Fibroblast of lung (primary cell): ENCODE data around the gene WFIKKN1. TPM values are rescaled to one million over a fixed set of nuclear protein-coding genes. Genes with fewer than 3 reads are reported as not detected.

Experiments used
- DNase-seq, 2 donors: peaks; one replicate each; pipeline versions ENCODE4 v3.0.0 to v3.0.0-alpha.2; 2010; ENCODE audit warnings: low read depth in 2 of 2
- H2AFZ ChIP-seq: 2 replicates; pipeline ENCODE4 v1.5.1; 2012; ENCODE audit warnings: low read length, control low read depth, inconsistent platforms
- H3K27ac ChIP-seq: 2 replicates; pipeline ENCODE4 v1.5.1; 2011; ENCODE audit warnings: low read length, control low read depth; ENCODE audit not compliant: insufficient read depth
- H3K27me3 ChIP-seq: 2 replicates; pipeline ENCODE4 v1.5.1; 2011; ENCODE audit warnings: mild to moderate bottlenecking, low read length; ENCODE audit not compliant: control insufficient read depth, insufficient read depth
- H3K36me3 ChIP-seq: 2 replicates; pipeline ENCODE4 v1.5.1; 2011; ENCODE audit warnings: low read length; ENCODE audit not compliant: control insufficient read depth, insufficient read depth
- H3K4me1 ChIP-seq: 2 replicates; pipeline ENCODE4 v1.5.1; 2011; ENCODE audit warnings: low read length; ENCODE audit not compliant: control insufficient read depth, insufficient read depth; ENCODE audit errors: extremely low read depth
- H3K4me2 ChIP-seq: 2 replicates; pipeline ENCODE4 v1.5.1; 2011; ENCODE audit warnings: low read length, control low read depth; ENCODE audit not compliant: insufficient read depth; ENCODE audit errors: extremely low read depth
- H3K4me3 ChIP-seq, 4 experiments: fragments of 200-600 bp in 1 of 4; sonication (generic) in 1 of 4; replicated peaks in 1 of 4; 2 replicates each; pipeline ENCODE4 v1.5.1; 2011 to 2016; ENCODE audit warnings: low read length in 4 of 4, low read depth in 3 of 4, mild to moderate bottlenecking in 3 of 4, control low read depth in 2 of 4, inconsistent platforms in 1 of 4, mixed read lengths in 1 of 4; ENCODE audit not compliant: insufficient read depth in 1 of 4; ENCODE audit errors: control extremely low read depth in 1 of 4
- H3K79me2 ChIP-seq: 2 replicates; pipeline ENCODE4 v1.5.1; 2012; ENCODE audit warnings: mild to moderate bottlenecking, low read length, inconsistent platforms; ENCODE audit not compliant: control insufficient read depth, insufficient read depth
- H3K9ac ChIP-seq: 2 replicates; pipeline ENCODE4 v1.5.1; 2011; ENCODE audit warnings: mild to moderate bottlenecking, low read length, control low read depth; ENCODE audit not compliant: insufficient read depth
- H3K9me3 ChIP-seq: 2 replicates; pipeline ENCODE4 v1.5.1; 2012; ENCODE audit warnings: low read depth, low read length; ENCODE audit not compliant: control insufficient read depth, insufficient read depth
- H4K20me1 ChIP-seq: 2 replicates; pipeline ENCODE4 v1.5.1; 2011; ENCODE audit warnings: low read length; ENCODE audit not compliant: control insufficient read depth, insufficient read depth; ENCODE audit errors: extremely low read depth
- EZH2 ChIP-seq: IDR thresholded peaks from 2 replicates; pipeline ENCODE4 v1.5.1; 2012; ENCODE audit warnings: low read length, control low read depth, mild to moderate bottlenecking; ENCODE audit errors: missing control alignments
- polyA plus RNA-seq, 2 donors: library from polyadenylated mRNA; depleted of rRNA in 1 of 2; stranded (reverse) in 1 of 2; unstranded in 1 of 2; fragments of >200 nt; gene quantifications; 2 replicates each; pipeline ENCODE4 v1.2.1, GENCODE V29; 2011 to 2012; ENCODE audit warnings: missing spikeins in 1 of 2
- total RNA-seq: library from RNA; depleted of rRNA; stranded (reverse); fragments of >200 nt; gene quantifications from 2 replicates; pipeline ENCODE4 v1.2.1, GENCODE V29; 2014
- TF ChIP-seq, protein P1 (sequence below), 2 donors: IDR thresholded peaks in 1 of 2; conservative IDR thresholded peaks in 1 of 2; 1 replicate in 1 of 2; 2 replicates in 1 of 2; pipeline ENCODE4 v1.5.1; 2011 to 2012; ENCODE audit warnings: low read length in 2 of 2, control low read depth in 1 of 2, inconsistent platforms in 1 of 2, low read depth in 1 of 2, mild to moderate bottlenecking in 1 of 2

Gene WFIKKN1
- total and polyA plus RNA-seq, 2 donors (not counting 1 experiment from before 2014, with no cell fraction given): 0.17 TPM; not detected in 1

GRCh38 chr16:609984-610383 lies 20.8 kb upstream of the WFIKKN1 start:
- TF ChIP-seq EZH2: no peak
- TF ChIP-seq, protein P1, sequence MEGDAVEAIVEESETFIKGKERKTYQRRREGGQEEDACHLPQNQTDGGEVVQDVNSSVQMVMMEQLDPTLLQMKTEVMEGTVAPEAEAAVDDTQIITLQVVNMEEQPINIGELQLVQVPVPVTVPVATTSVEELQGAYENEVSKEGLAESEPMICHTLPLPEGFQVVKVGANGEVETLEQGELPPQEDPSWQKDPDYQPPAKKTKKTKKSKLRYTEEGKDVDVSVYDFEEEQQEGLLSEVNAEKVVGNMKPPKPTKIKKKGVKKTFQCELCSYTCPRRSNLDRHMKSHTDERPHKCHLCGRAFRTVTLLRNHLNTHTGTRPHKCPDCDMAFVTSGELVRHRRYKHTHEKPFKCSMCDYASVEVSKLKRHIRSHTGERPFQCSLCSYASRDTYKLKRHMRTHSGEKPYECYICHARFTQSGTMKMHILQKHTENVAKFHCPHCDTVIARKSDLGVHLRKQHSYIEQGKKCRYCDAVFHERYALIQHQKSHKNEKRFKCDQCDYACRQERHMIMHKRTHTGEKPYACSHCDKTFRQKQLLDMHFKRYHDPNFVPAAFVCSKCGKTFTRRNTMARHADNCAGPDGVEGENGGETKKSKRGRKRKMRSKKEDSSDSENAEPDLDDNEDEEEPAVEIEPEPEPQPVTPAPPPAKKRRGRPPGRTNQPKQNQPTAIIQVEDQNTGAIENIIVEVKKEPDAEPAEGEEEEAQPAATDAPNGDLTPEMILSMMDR (conservative IDR thresholded peaks at IDR 0.05 in 1 of 2, IDR thresholded peaks at IDR 0.05 in 1 of 2; ENCODE audit: low read depth in 1 of 2, low read length in 2 of 2): no peak
- H3K4me3 ChIP-seq: no peak overlapping the region
- H3K36me3 ChIP-seq: no peaks in the 10 kb centered on the region

GRCh38 chr16:610513-611381 lies 20.0 kb upstream of the WFIKKN1 start:
- Histone ChIP-seq H3K9ac (no peak overlapping the region), H3K4me3 (no peak overlapping the region), H2AFZ (no peak overlapping the region), H3K27me3 (no peaks in the 10 kb centered on the region), H3K36me3 (no peaks in the 10 kb centered on the region), H3K79me2 (no peaks in the 10 kb centered on the region), H3K4me2 (no peak overlapping the region), H4K20me1 (no peaks in the 10 kb centered on the region), H3K9me3 (no peaks in the 10 kb centered on the region), H3K4me1 (no peaks in the 10 kb centered on the region), H3K27ac (no peak overlapping the region)
- TF ChIP-seq, protein P1 (conservative IDR thresholded peaks at IDR 0.05 in 1 of 2, IDR thresholded peaks at IDR 0.05 in 1 of 2; ENCODE audit: low read depth in 1 of 2, low read length in 2 of 2): peak in 1 of 2 donors; percentile 40
- no peak for TF ChIP-seq EZH2
- peak in 1 of 2 donors; percentile 18 for DNase-seq

More at GRCh38 chr16:609984-610383, 20.8 kb upstream of the WFIKKN1 start:
- Histone ChIP-seq H3K9me3 (no peaks in the 10 kb centered on the region), H3K9ac (no peak overlapping the region), H3K4me1 (no peaks in the 10 kb centered on the region), H2AFZ (no peak overlapping the region), H4K20me1 (no peaks in the 10 kb centered on the region), H3K27ac (no peak overlapping the region), H3K4me2 (no peak overlapping the region), H3K27me3 (no peaks in the 10 kb centered on the region), H3K79me2 (no peaks in the 10 kb centered on the region)
- DNase-seq: no peak

DNA sequence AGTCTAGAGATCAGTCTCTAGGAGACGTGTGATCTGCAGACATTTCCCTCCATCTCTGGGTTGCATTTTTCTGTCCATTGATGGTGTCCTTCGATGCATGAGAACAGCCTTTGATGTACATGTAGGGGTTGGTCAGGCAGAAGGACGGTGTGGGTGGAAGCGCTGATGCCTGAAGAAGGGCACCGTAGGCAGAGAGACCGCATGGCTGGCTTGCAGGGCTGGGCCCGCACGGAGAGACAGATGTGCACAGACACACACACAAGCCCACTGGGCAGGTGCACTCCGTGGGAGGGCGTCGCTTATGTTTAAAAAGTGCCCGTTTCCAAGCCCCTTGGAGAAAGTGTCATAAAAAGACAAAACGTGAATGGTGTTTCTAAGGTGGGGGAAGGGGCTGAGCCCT lies 15.7 kb upstream of the WFIKKN1 start:
- H3K79me2 ChIP-seq: no peaks in the 10 kb centered on the region
- no peaks in the 10 kb centered on the region for H3K36me3 ChIP-seq
- no peaks in the 10 kb centered on the region for H4K20me1 ChIP-seq
- H3K4me3 ChIP-seq: no peak overlapping the region
- no peaks in the 10 kb centered on the region for H3K9me3 ChIP-seq
- no peak overlapping the region for H2AFZ ChIP-seq
- no peaks in the 10 kb centered on the region for H3K4me1 ChIP-seq
- no peak for DNase-seq
- H3K4me2 ChIP-seq: no peak overlapping the region
- no peaks in the 10 kb centered on the region for H3K27me3 ChIP-seq
- no peak for TF ChIP-seq EZH2
- TF ChIP-seq, protein P1 (conservative IDR thresholded peaks at IDR 0.05 in 1 of 2, IDR thresholded peaks at IDR 0.05 in 1 of 2; ENCODE audit: low read depth in 1 of 2, low read length in 2 of 2): no peak
- no peak overlapping the region for H3K27ac ChIP-seq
- no peak overlapping the region for H3K9ac ChIP-seq
